Stimulated activated CD4-positive, alpha-beta T cell treated with anti-CD3 and anti-CD28 coated beads, Interleukin-2, amount 100 ng/mL, for 24 hours (primary cell): ENCODE data around the gene RAB36.

Source experiments
- DNase-seq, 2 donors: peaks; one replicate each; pipeline ENCODE4 v3.0.0-alpha.2; 2020

RAB36 gene

DNA sequence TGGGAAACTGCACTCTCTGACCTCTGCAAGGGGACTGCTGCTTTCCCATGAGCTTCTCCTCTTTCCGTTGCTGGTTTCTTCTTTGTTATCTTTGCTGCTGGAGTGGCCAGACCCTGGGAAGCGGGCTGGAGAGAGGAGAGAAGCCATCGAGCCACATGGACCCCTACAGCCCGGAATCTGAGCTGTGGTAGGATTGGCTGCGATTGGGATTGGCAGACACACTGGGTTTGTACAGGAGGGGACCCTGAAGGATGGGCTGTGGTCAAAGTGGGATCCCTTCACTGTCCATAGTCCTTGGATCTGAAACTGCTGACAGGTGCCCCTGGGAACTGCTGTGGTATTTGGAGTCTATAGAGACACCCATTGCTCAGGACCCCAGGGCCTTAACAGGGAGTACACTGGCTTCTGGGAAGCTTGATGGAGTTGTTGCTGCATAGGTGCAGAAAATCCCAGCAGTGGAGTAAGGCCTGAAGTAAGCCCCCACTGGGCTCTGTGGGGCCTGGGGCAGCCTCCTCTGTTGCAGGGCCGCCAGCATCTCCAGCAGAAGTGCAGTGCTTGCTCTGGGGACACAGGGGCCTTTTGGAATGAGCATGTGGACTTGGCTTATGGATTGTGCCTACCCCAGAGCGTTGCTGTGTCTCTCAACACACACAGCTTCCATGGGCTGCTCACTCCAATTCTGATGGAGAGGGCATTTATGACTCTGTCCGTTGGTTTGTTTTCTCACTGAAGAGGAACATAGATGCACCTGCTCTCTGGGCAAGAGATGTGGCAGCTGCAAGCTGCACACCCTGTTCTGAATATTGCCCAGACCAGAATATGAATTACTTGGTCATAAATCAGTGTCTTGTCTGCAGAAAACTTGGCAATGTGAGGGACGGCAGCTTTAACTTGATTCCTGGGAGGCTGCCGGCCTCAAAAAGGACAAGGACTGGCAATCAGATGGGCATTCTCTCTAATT is 67.1 kb downstream of the RAB36 start:
- DNase-seq: no peak

DNA sequence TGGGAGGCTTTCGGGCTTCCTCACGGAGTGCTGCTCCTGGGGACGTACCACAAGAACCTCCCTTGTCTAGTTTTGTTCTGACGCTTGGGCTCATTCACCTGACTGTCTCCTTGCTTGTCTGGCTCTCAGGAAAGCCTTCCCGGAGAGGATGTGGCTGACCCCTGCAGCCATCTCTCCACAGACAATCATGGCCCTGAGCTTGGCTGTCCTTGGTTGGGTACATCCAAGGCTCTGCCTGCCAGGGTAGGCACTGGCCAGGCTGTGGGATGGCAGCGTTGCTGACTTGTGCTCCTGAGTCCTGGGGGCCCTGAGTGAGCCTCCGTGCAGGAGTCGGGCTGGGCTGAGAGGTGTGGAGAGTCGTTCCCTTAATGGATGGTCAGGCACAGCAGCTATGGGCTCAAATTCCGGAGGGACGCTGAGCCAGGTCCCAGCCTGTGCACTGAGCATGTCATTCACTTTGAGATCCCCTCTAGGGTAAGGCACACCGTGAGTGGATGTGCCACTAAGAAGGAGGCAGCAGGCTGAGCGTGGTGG is 67.8 kb downstream of the RAB36 start:
- DNase-seq: no peak

DNA sequence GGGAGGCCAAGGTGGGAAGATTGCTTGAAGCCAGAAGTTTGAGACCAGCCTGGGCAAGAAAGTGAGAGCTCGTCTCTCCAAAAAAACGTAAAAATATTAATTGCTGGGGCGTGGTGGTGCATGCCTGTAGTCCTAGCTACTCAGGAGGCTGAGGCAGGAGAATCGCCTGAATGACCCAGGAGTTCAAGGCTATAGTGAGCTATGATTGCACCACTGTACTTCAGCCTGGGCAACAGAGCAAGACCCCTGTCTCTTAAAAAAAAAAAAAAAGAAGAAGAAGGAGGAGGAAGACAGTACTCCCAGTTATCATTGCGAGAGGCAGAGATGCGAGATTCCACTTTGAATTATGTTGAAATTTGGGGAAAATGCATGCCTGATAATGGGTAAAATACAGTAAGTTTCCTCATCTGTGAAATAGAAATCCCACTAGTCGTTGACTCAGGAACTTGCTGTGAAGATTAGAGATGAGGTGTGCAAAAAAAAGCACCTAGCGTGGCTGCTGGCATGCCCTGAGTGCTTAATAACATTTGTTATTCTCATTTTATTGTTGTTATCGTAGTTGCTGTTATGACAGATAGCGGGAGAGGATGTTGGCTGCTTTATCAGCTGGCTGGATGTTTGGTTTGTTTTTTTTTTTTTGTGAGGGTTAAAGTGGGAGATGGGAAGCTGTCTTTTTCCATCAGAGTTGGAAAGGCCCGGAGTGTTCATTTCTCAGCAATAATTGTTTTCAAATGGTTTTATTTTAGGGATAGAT is 68.5 kb downstream of the RAB36 start:
- DNase-seq: no peak
